ENCODE measurements around the gene LY6G5C. TPM values are rescaled to one million over a fixed set of nuclear protein-coding genes. Genes with fewer than 3 reads are reported as not detected.
"Not testable (repeated sequence)": the region's sequence is repeated elsewhere in the genome, so short reads cannot be mapped to it uniquely, and the experiment has no call there.

Gene LY6G5C
- total RNA-seq, 1 donor from 2014 or later = 5.3 TPM

DNA sequence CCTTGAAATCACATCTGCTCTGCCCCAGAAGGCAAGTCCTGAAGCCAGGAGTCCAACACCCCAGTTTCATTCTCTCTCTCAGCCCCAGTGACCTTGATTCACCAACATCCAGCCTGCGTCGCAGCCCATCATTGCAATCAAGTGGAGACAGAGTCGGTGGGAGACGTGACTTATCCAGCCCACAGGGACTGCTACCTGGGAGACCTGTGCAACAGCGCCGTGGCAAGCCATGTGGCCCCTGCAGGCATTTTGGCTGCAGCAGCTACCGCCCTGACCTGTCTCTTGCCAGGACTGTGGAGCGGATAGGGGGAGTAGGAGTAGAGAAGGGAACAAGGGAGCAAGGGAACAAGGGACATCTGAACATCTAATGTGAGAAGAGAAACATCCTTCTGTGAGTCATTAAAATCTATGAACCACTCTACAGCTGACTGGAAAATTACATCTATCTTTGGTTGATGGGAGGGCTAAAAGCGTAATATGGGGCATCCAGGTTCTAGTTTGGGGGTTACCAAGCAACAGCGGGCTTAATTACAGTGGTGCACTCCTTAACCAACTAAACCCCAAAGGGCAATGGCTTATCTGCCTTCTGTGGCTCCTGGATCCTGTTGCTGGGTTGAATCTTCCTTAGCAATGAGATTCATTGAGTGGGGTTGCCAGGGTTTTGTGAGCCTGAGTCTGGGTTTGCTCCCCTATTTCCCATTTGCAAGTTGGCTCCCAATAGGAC lies 36.8 kb upstream of the LY6G5C start:
- no peak for FAIRE-seq
- DNase-seq (ENCODE audit: low spot score in 2 of 2) = no peak

DNA sequence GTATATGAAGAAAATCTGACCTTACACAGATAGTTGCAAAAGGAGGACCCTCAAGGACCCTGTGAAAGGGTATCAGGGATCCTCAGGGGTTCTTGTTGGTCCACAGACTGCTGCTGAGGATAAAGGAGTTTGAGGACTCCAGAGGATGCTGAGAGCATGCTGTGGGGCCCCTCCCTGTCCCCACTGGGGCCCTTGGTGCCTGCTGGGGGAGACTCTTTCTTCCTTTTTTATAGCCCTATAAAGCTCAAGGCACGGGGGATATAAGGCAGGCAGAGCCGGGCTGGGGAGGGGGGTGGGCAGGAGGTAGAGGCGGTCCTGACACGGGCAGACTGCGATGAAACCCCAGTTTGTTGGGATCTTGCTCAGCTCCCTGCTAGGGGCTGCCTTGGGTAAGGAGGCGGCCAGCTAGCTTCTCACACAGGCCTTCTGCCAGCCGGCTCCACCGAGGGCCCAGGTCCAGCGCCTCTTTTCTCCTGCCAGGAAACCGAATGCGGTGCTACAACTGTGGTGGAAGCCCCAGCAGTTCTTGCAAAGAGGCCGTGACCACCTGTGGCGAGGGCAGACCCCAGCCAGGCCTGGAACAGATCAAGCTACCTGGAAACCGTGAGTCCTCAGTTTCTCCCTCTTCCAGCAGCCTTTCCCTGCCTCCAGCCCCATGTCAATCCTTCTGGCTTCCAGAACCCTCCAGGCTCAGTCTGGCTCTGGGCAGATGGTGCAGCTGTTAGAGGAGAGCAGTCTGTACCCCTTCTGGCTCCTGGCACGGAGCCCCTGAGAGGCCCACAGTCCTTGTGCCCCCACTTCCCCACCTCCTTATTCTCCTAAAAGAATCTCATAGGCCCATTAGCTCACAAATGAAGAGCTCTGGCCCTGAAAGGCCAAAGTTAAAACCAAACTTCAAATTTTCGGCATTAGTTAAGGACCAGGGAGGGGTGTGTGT lies 34.4 kb upstream of the LY6G5C start, which contains the start of gene LY6G6D:
TSS of gene LY6G6D (plus strand) at position 327 of the 937 bp plus-strand sequence. CDS start at position 335, 8 bp downstream.
- FAIRE-seq (no peak), DNase-seq (ENCODE audit: low spot score in 2 of 2) (no peak)

DNA sequence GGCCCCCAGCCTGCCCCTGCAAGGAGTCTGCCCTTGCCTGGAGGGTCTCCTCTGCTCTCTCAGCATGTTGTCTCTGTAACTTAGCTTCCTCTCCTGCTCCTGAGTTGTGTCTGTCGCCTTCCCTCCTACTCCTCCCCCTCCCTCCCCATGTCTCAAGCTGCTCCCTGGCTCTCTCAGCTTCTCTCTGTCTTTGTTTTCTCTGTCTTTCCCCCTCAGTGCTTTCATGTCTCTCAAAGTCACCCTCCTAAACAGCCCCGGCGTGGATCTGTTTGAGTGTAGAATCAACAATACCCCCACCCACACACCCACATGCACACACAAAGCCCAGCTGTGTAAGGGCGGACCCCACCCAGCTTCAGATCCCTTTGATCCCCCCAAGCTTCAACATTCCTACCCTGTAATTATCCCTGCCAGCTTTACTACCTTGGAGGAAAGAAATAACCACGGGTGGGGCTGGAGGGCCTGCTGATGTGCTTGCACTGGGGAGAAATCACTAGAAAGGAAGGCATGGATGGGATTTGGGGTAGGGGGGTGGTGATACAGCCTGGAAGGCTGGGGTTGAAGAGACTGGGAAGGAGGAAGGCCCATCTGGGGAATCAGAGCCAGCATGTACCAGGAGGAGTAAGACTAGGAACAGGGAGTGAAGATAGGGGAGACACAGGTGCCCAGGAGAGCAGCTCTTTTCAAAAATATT lies 33.3 kb upstream of the LY6G5C start:
- no peak for DNase-seq (ENCODE audit: low spot score in 2 of 2)
- no peak for FAIRE-seq

DNA sequence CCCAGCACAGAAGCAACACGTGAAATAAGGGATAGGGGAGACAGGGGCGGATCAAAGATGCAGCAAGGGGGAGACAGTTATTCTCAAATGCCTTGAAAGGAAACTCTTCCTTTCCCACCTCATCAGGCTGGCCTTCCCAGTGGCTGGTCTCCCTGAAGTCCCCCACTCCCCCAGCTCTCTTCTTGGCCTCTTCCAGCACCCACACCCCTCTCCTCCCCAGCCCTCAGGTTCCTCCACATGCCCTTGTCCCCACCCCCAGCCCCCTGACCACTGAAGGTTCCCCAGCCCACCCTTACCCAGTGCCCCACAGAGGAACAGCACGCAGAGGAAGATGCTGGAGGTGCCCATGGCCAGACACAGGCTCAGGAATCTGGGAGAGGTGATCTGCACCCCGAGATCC lies 32.6 kb upstream of the LY6G5C start:
- DNase-seq (ENCODE audit: low spot score in 2 of 2) = no peak
- FAIRE-seq = no peak

DNA sequence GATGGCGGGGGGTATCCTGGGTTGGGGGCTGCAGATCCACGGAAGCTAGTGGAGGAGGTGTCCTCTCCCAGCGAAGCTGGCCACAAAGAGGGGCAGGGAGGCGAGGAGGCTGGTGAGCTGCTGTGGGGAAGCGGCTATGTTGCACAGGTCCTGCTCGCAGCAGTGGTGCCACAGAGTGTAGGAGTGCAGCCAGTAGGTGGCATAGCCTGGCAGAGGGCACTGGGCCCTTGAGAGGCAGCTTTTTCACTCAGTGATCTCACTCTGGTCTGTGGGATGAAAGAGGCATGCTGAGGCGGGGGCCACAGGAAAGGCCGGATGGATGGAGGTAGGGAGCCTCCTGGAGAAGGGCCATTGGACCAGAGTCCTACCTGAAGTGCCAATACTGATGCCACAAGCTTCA lies 31.4 kb upstream of the LY6G5C start:
- no peak for FAIRE-seq
- DNase-seq (ENCODE audit: low spot score in 2 of 2) = no peak

DNA sequence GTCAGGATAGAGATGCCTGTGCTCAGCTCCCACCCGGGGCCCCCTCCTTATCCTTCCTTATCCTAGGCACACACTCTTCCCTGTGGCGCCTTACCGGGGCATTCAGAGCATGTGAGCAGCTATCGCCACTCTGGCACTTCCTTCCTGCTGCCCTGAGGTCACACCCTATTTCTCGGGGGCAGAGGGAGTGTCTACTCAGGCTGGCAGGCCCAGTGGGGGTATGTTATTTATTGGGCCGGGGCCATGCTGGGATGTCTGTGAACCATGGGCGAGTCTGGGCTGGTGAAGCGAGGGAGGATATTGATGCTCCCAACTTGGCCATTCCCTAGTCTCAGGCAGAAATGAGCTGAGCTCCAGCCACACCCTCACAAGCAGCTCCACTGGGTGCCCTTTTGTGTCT lies 30.4 kb upstream of the LY6G5C start:
- DNase-seq (ENCODE audit: low spot score in 2 of 2) = no peak
- no peak for FAIRE-seq

DNA sequence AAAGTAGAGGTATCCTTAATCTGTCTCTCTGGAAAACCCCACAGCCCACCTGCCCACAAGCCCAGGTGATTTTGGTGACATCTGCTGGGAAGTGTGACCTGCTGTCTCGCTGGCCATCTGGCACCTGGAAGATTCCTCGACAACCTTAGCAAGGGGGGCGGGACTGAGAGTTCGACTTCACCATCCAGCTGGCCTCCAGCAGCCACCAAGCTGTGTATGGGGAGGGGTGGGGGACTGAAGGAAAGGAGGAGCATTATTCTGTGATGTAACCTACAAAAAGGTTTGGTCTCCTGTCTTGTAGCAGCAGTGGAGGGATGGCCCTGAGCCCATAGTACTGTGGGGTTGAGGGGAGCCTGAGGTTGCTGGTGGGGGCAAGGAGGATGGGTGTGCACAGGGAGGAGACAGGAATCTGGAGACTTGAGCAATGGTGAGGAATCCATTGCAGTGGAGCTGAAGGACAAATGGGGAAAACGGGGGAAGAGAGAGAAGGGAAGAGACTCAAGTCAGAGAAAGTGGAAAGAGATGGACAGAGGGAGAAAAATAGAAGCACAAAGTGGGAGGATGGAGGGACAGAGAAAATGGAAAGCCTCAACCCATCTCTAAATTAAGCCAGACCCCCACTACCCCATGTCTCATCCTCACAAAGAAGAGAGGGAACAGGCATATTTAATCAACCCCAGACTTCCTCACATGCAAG lies 29.8 kb upstream of the LY6G5C start:
- no peak for FAIRE-seq
- no peak for DNase-seq (ENCODE audit: low spot score in 2 of 2)

DNA sequence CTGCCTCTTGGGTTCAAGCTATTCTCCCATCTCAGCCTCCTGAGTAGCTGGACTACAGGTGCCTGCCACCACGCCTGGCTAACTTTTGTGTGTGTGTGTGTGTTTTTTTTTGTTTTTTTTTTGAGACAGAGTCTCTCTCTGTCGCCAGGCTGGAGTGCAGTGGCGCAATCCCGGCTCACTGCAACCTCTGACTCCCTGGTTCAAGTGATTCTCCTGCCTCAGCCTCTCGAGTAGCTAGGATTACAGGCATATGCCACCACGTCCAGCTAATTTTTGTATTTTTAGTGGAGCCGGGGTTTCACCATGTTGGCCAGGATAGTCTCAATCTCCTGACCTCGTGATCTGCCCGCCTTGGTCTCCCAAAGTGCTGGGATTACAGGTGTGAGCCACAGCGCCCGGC lies 28.3 kb upstream of the LY6G5C start:
- not testable (repeated sequence) for FAIRE-seq; DNase-seq (ENCODE audit: low spot score in 2 of 2)

DNA sequence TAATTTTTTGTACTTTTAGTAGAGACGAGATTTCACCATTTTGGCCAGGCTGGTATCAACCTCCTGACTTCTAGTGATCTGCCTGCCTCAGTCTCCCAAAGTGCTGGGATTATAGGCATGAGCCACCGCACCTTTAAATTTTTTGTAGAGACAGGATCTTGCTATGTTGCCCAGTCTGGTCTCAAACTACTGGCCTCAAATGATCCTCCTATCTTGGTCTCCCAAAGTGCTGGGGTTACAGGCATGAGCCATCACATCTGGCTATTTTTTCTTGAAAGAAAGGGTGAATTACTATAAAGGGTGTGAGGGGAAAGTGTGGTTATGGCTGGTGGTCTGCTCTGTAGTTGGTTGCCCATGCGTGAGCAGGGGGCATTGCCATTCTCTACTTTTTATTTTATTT lies 27.4 kb upstream of the LY6G5C start:
- DNase-seq (ENCODE audit: low spot score in 2 of 2) = no peak
- FAIRE-seq = no peak

DNA sequence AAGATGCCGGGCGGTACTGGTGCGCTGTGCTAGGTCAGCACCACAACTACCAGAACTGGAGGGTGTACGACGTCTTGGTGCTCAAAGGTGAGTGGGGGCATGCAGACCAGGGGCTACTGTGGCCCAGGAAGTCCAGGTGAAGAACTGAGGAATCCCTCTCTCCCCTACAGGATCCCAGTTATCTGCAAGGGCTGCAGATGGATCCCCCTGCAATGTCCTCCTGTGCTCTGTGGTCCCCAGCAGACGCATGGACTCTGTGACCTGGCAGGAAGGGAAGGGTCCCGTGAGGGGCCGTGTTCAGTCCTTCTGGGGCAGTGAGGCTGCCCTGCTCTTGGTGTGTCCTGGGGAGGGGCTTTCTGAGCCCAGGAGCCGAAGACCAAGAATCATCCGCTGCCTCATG lies 26.8 kb upstream of the LY6G5C start:
- DNase-seq (ENCODE audit: low spot score in 2 of 2) (no peak), FAIRE-seq (no peak)

DNA sequence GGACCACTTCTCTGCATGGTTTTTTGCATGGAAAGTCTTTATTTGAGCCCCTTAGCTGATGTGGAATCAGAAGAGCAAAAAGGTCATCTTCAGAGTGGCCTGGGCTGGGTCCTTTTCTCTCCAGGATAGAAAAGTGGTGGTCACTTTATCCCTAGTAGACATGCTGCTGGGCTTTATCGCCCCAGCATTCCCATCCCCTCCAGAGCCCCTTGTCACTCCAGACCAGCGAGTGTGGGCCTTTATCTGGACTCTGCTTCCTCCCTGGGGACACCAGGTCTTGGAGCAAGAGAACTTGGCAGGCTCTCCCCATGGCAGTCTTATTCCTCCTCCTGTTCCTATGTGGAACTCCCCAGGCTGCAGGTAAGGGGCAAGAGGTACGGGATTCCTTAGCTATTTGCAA lies 25.7 kb upstream of the LY6G5C start, which contains the start of gene LY6G6F:
TSS of gene LY6G6F (plus strand) at position 268 of the 400 bp plus-strand sequence. CDS start at position 309, 41 bp downstream.
- no peak for DNase-seq (ENCODE audit: low spot score in 2 of 2)
- no peak for FAIRE-seq

DNA sequence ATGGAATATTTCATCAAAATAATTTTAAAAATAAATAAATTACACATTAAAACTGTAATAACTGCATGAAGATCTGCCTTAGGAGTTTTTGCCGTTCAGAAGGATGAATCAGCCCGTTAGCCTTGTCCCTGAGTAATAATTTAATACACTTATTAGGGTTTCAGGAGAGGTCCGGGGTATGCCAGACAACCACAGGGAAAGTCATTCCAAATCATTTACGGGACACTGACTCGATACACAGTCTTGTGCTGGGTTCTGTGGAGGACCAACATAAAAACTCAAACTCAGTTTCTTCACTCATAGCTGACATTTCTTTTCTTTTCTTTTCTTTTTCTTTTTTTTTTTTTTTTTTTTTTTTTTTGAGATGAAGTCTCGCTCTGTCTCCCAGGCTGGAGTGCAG lies 25.1 kb upstream of the LY6G5C start:
- DNase-seq (ENCODE audit: low spot score in 2 of 2) (no peak), FAIRE-seq (no peak)

DNA sequence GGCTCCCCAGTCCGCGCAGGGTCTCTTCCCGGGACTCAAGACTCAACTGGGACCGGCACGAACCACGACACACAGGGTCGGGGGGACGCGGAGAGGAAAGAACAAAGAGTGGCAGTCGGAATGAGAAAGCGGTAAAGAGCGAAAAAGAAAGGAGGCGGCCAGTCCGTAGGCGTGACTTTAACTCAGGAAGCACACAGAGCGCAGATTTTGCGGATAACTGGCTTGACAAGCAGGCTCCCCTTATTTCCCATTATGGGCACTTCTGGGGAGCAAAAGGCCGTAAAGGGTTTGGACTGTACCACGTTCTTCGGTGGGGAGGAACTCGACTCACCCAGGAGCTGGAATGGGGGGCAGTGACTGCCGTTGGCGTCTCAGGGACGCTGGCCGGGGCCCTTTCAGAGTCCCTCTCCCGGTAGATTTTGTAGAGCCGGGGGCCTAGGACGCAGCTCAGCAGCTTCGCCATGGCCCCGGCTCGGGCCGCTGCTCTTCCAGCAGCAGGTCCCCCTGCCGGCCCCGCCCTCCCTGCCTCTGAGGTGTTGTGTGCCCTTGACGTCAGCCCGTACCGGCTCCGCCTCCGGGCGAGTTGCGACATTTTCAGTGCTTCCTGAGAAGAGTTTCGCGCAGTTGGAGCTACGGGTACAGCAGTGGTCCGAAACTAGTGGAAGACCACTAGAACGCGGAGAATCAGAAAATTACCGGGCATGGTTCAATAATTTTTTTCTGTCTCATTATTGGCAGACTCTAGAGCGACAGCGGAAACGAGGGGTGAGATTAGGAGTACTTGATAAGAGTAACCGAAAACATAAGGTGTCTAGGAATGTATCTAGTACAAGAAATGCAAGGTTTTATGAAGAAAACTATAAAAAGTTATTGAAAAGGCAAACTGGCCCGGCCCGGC lies 22.2 kb upstream of the LY6G5C start, which contains the start of gene ABHD16A:
TSS of gene ABHD16A (minus strand) at position 506 of the 898 bp plus-strand sequence. CDS start at position 463, 43 bp downstream.
- FAIRE-seq (no peak), DNase-seq (ENCODE audit: low spot score in 2 of 2) (peak; percentile 92 to 99)

DNA sequence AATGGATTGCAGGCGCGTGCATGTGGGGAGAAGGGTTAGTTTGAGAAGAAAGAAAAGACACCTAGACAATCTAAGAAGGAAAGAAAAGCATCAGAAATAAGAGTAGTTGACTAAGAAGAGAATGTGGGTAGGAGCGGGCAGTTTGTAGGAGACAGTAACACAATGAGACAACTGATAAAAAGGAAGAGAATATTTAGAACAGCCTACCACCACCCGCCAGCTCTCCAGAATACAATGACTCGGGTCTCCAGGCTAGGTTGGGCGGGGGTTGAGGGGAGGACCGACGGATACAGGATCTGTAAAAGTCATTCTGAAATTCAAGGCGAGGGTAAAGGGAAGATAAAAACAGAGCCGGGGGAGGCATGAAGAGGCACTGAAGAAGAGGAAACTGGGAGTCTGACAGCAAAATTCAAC lies 21.5 kb upstream of the LY6G5C start:
- FAIRE-seq = no peak
- DNase-seq (ENCODE audit: low spot score in 2 of 2) = peak in 1 of 2 donors; percentile 55

DNA sequence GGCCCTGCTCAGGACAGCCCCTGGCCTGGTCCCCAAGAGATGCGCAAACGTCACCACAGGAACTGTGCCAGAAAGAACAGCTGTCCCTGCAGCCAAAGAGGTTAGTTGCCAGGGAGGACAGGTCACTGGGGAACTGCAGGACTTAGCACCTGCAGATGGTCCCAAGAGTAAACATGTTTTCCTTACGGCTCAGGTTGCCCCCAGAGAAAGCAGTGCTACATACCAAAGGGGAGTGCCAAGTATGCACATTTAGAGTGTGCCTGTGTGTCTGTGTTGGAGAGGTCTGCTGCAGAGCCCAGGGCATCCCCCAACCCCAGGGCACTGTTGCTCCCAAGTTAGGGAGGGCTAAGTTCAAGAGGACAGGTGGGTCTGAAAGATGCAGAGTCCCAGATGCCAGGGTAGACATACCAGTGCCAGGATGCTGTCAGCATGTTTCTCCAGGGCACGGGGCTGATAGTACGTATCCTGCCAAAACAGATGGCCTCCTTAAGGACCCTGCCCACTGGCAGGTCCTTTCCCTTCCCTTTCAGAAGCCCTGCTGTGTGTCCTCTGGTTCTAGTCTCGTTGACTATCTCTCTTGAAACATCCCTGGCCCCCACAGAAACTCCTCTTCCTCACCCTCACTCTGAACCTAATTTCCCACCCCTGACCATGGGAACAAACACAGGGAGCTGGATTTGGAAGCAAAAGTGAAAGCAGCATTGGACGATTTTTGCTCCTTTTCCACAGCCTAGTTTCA lies 21.0 kb upstream of the LY6G5C start:
- no peak for FAIRE-seq
- no peak for DNase-seq (ENCODE audit: low spot score in 2 of 2)

DNA sequence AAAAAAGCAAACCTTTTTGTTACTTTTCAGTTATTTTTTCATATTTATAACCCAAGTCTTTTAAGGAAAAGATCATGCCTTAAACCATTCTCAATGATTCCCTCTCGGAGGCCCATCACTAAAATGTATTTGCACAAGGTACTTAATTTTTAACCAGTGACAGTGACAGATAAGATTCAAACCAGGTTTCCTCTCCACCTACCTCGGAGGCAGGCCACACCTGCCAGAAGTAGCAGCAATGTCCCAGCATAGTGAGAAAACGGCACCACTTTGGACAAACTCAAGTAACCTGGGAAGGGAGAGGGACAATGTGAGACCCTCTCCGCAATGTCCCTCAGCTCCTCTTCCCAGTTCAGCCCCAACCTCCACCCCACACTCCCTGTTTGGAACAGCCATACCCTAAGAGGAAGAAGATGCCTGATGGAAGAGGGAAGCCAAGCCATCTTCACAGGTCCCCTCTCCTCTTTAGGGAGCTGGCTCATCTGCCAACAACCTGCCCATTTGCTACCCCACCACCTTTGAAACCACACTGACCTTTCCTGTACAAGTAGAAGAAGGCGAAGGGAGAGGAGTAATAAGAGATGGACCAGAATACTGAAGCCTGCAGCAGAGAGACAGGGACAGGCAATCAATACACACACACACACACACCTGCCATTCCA lies 20.0 kb upstream of the LY6G5C start:
- DNase-seq (ENCODE audit: low spot score in 2 of 2) = no peak
- FAIRE-seq = no peak

DNA sequence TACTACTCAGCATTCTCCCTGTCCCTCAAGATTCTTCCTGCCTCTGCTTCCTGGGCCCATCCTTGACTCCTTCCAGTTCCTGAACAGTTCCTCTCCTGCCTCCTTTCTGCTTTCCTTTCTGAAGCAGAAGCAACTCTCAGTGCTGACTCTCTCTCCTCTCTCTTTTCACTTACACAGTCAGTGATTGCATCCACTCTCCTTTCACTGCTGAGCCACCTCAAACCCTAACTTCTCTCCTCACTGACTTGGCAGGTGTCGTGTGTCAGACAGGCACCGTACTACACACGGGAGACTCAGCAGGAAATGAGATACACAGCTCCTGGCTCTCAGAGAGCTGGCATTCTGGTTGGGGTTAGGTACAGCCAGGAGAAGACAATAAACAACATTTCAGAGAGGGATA lies 16.7 kb upstream of the LY6G5C start:
- DNase-seq (ENCODE audit: low spot score in 2 of 2) (no peak), FAIRE-seq (no peak)

DNA sequence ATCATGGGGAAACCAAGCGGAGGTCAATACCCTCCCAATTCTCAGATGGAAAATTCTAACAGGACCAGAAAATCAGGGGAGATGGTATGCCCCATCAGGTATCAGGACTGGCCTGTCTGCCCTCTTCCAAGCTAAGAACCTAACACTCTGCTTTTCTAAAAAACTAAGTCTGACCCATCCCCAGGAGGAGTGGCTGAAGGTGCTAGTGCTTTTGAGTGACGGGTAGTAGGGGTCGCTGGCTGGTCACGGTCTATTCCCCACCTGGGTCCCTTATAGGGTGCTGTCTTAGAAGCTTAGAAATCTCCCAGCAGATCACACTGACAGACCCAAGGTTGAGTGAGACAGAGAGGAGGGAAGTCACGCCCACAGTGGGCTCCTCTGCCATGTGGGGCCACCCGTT lies 12.7 kb upstream of the LY6G5C start:
- DNase-seq (ENCODE audit: low spot score in 2 of 2) (no peak), FAIRE-seq (no peak)
